GM12891 (cell line): ENCODE data around the gene ZMIZ1.

Source experiments
- POLR2A ChIP-seq: IDR thresholded peaks from 2 replicates; pipeline ENCODE4 v1.6.1; 2011; ENCODE audit warnings: low read depth, low read length, control low read depth
- POLR2AphosphoS5 ChIP-seq: IDR thresholded peaks from 2 replicates; pipeline ENCODE4 v1.6.1; 2011; ENCODE audit warnings: low read depth, low read length, control low read depth

DNA sequence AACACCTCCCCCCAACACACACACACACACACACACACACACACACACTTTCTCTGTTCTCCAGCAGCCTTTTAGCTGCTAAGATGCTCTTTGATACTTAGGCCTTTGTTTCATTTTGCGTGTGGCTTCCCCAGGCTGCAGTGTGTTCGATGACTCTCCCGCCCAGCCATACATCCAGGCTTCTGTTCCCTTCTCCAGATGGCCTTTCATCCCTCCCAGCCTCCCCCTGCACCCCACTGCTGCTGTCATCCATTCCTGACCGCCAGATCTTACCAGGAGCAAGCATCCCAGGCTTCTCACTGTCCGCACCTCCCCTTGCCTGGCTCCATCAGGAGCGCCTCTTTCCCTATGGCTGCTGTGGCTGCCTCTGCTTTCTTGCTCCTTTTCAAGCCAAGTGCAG is 200.7 kb downstream of the ZMIZ1 start:
- no peak for TF ChIP-seq POLR2A
- no peak for TF ChIP-seq POLR2AphosphoS5
